Measurements from ENCODE around the gene RRM2.

The RRM2 gene

DNA sequence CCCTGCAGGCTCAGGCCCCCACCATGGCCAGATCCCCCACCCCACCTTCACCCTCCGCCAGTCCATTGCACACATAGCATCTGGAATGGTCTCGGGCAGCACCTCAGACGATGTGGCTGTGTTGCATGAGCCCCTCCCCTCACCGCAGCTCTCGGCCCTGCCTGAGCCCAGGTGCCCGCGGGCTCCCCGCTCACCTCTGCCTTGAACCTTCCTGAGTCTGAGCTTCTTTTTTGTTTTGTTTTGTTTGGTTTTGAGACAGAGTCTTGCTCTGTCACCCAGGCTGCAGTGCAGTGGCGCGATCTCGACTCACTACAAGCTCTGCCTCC lies 20.1 kb downstream of the RRM2 start:
- ChIA-PET POLR2A (interaction anchor here (0.5 kb wide), 1 partner anchor 94 kb away, joined by 4 read pairs; no protein-coding TSS in a partner anchor), CTCF (interaction anchor here (0.6 to 3.1 kb wide), 15 partner anchors 11 to 721 kb away, joined by 3 to 17 read pairs (median 3); no protein-coding TSS in a partner anchor)
- H3K9me3 ChIP-seq (ENCODE audit: control insufficient read depth, insufficient read depth, low read depth, low read length), result no peaks in the 10 kb centered on the region
- no peak overlapping the region for H3K4me3 ChIP-seq (ENCODE audit: low read depth, low read length)
- TF ChIP-seq ZNF169 (tag by site-specific recombination; IDR thresholded peaks at IDR 0.05) (no peak), ZNF529 (tag by site-specific recombination; IDR thresholded peaks at IDR 0.05; ENCODE audit: insufficient replicate concordance) (no peak), ZBTB7A (tag by site-specific recombination; IDR thresholded peaks at IDR 0.05; ENCODE audit: low read depth) (no peak), OSR2 (tag by site-specific recombination; IDR thresholded peaks at IDR 0.05) (no peak), ZNF600 (tag by site-specific recombination; IDR thresholded peaks at IDR 0.05) (no peak), ZNF701 (tag by site-specific recombination; IDR thresholded peaks at IDR 0.05) (no peak), KLF16 (tag by site-specific recombination; IDR thresholded peaks at IDR 0.05) (no peak), ZFP69B (tag by site-specific recombination; IDR thresholded peaks at IDR 0.05) (no peak), SCRT1 (tag by site-specific recombination; IDR thresholded peaks at IDR 0.05; ENCODE audit: borderline replicate concordance) (no peak), ZFHX2 (tag by site-specific recombination; conservative IDR thresholded peaks at IDR 0.05) (no peak), ZBTB48 (tag by site-specific recombination; IDR thresholded peaks at IDR 0.05) (no peak), MZF1 (tag by site-specific recombination; IDR thresholded peaks at IDR 0.05; ENCODE audit: borderline replicate concordance) (no peak)
- TF ChIP-seq, protein P1, sequence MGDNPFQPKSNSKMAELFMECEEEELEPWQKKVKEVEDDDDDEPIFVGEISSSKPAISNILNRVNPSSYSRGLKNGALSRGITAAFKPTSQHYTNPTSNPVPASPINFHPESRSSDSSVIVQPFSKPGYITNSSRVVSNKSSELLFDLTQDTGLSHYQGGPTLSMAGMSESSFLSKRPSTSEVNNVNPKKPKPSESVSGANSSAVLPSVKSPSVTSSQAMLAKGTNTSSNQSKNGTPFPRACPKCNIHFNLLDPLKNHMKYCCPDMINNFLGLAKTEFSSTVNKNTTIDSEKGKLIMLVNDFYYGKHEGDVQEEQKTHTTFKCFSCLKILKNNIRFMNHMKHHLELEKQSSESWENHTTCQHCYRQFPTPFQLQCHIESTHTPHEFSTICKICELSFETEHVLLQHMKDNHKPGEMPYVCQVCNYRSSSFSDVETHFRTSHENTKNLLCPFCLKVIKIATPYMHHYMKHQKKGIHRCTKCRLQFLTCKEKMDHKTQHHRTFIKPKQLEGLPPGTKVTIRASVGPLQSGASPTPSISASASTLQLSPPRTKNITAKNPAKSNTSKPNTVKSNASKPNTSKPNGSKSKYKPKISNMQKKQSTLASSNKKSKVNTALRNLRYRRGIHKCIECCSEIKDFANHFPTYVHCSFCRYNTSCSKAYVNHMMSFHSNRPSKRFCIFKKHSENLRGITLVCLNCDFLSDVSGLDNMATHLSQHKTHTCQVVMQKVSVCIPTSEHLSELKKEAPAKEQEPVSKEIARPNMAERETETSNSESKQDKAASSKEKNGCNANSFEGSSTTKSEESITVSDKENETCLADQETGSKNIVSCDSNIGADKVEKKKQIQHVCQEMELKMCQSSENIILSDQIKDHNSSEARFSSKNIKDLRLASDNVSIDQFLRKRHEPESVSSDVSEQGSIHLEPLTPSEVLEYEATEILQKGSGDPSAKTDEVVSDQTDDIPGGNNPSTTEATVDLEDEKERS (tag by site-specific recombination; IDR thresholded peaks at IDR 0.05), result no peak
- no peaks in the 10 kb centered on the region for H3K4me1 ChIP-seq (ENCODE audit: control insufficient read depth, insufficient read depth, low read length)
- no peak overlapping the region for H3K27ac ChIP-seq (ENCODE audit: extremely low read depth, low read depth, low read length)
- peaks cover 0 to 25% of the 10 kb centered on the region in 2 experiments; a peak in 2 of 3 replicates for H3K36me3 ChIP-seq (ENCODE audit: control insufficient read depth in 2 of 2, insufficient read depth in 1 of 2, low read length in 2 of 2)

DNA sequence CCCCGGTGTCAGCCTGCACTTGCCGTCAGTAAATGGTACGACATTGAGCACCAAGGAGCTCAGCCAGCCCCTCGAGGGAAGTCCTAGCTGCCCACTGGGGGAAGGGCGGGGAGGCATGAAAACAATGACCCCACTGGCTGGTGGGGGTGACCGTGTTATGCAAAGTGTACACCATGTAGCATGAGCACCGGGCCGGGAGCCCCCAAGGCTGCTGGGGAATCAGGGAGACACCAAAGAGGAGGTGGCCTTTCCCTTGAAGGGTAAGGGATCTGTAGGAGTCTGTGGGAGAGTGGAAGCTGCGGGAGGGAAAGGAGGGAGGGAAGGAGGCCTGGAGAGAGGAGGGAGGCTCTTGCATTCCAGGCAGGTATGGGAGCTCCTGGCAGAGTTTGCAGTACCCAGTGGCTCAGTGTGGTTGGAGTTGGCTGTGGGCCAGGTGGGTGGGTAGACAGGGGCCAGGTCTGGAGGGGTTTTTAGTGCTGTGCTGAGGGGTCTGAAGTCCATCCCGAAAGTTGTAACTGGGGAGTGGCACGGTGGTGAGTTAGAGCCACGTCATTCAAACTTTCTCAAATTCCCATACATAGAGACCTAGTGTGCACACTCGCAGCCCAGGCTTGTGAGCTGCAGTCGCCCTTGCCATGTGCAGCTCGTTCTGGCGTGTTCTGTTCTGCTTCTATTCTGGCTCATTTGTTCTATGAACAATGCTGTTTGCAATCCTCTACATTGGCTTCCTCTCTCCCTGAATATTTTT lies 22.4 kb downstream of the RRM2 start:
- no peaks in the 10 kb centered on the region for H3K4me1 ChIP-seq (ENCODE audit: control insufficient read depth, insufficient read depth, low read length)
- ChIA-PET POLR2A (interaction anchor here (0.6 kb wide), 1 partner anchor 348 kb away, joined by 3 read pairs; no protein-coding TSS in a partner anchor), CTCF (interaction anchor here (0.8 to 3.1 kb wide), 3 partner anchors 14 to 264 kb away, joined by 3 to 17 read pairs (median 5); no protein-coding TSS in a partner anchor)
- H3K27ac ChIP-seq (ENCODE audit: extremely low read depth, low read depth, low read length), result no peak overlapping the region
- H3K9me3 ChIP-seq (ENCODE audit: control insufficient read depth, insufficient read depth, low read depth, low read length), result no peaks in the 10 kb centered on the region
- peaks cover 0 to 33% of the 10 kb centered on the region in 2 experiments; a peak in 2 of 3 replicates for H3K36me3 ChIP-seq (ENCODE audit: control insufficient read depth in 2 of 2, insufficient read depth in 1 of 2, low read length in 2 of 2)
- TF ChIP-seq ZNF555 (tag by site-specific recombination; conservative IDR thresholded peaks at IDR 0.05) (no peak), IKZF3 (tag by site-specific recombination; IDR thresholded peaks at IDR 0.05) (no peak), ZNF837 (tag by site-specific recombination; IDR thresholded peaks at IDR 0.05) (no peak), ZNF202 (tag by site-specific recombination; IDR thresholded peaks at IDR 0.05; ENCODE audit: borderline replicate concordance) (no peak), ZNF571 (tag by site-specific recombination; IDR thresholded peaks at IDR 0.05) (no peak), GLI4 (tag by site-specific recombination; IDR thresholded peaks at IDR 0.05) (no peak), ZNF211 (tag by site-specific recombination; IDR thresholded peaks at IDR 0.05; ENCODE audit: low read depth) (no peak), ZNF791 (tag by site-specific recombination; IDR thresholded peaks at IDR 0.05) (no peak), ZNF544 (tag by site-specific recombination; IDR thresholded peaks at IDR 0.05) (no peak), ZBTB8A (tag by site-specific recombination; IDR thresholded peaks at IDR 0.05) (no peak), ZNF26 (tag by site-specific recombination; IDR thresholded peaks at IDR 0.05) (no peak), ZNF146 (tag by site-specific recombination; IDR thresholded peaks at IDR 0.05) (no peak)
- TF ChIP-seq, protein P2, sequence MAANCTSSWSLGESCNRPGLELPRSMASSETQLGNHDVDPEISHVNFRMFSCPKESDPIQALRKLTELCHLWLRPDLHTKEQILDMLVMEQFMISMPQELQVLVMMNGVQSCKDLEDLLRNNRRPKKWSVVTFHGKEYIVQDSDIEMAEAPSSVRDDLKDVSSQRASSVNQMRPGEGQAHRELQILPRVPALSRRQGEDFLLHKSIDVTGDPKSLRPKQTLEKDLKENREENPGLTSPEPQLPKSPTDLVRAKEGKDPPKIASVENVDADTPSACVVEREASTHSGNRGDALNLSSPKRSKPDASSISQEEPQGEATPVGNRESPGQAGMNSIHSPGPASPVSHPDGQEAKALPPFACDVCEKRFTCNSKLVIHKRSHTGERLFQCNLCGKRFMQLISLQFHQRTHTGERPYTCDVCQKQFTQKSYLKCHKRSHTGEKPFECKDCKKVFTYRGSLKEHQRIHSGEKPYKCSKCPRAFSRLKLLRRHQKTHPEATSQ (tag by site-specific recombination; IDR thresholded peaks at IDR 0.05), result no peak
- TF ChIP-seq, protein P3, sequence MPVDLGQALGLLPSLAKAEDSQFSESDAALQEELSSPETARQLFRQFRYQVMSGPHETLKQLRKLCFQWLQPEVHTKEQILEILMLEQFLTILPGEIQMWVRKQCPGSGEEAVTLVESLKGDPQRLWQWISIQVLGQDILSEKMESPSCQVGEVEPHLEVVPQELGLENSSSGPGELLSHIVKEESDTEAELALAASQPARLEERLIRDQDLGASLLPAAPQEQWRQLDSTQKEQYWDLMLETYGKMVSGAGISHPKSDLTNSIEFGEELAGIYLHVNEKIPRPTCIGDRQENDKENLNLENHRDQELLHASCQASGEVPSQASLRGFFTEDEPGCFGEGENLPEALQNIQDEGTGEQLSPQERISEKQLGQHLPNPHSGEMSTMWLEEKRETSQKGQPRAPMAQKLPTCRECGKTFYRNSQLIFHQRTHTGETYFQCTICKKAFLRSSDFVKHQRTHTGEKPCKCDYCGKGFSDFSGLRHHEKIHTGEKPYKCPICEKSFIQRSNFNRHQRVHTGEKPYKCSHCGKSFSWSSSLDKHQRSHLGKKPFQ (tag by site-specific recombination; IDR thresholded peaks at IDR 0.05), result no peak
- no peak overlapping the region for H3K4me3 ChIP-seq (ENCODE audit: low read depth, low read length)

Data from HEK293 (cell line).